Activated naive CD4-positive, alpha-beta T cell treated with anti-CD3 and anti-CD28 coated beads, Interleukin-2, amount 50 U/mL, for 16 hours (primary cell): ENCODE data around the gene MEGF10.

ENCODE experiments used
- DNase-seq: peaks from one replicate; pipeline ENCODE4 v3.0.0-alpha.2; 2020

Gene MEGF10

DNA sequence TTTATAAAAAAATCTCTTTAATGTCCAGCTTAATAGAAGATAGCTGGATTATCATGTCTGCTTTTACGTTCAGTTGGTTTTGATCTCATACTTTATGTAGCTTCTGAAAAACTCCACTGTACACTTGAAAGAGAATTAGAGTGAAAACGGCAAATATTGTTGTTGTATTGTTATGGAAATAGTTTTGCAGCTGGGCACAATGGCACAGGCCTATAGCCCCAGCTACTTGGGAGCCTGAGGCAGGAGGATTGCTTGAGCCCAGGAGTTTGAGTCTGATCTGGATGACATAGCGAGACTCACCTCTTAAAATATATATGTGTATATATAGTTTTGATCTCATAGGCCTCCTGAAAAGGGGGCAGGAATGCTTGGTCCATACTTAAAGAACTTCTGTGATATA, 159.4 kb downstream of the MEGF10 start:
- DNase-seq = no peak

GRCh38 chr5:127451096-127451495, 160.5 kb downstream of the MEGF10 start:
- DNase-seq = no peak

DNA sequence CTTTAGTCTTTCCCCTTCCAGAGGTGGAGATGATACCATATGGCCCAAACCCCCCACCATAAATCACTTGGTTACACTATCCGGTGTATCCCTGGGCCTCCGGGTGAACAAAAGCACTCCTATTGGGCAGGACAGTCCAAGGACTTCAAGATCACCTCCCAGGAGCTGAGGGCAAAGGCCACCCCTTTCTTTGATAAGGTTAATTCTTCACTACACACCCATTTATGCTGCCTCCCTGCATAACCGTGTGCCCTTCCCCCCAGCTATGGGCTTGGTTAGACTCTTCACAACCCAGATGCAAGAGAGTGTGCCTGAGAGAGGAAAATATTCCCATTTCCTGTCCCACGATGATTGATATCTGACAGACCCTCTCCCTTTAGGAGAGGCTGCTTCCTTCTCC, 162.0 kb downstream of the MEGF10 start:
- DNase-seq = no peak

- no peak for DNase-seq
Measured at GRCh38 chr5:127471211-127471610, 180.6 kb downstream of the MEGF10 start.

GRCh38 chr5:127472700-127473099, 182.1 kb downstream of the MEGF10 start:
- no peak for DNase-seq

GRCh38 chr5:127486471-127486870, 195.9 kb downstream of the MEGF10 start:
- no peak for DNase-seq

GRCh38 chr5:127492854-127493738, 202.5 kb downstream of the MEGF10 start:
- no peak for DNase-seq

DNA sequence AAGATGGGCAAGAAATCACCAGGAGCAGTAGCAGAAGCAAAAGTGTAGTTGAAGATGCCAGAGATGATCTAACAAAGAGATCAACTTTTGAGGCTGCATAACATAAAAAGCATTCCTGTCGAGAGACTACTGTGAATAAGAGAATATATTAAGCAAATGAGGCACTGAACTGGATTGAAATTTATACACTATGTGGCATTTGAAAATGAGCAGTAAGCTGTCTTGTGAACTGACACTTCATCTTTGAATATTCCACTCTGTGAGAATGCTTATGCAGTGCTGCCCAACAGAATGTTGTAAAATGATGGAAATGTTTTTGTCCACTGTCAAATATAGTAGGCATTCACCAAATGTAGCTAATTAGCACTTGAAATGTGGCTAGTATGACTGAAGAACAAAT, 208.0 kb downstream of the MEGF10 start:
- DNase-seq = no peak

GRCh38 chr5:127505905-127506304, 215.3 kb downstream of the MEGF10 start:
- DNase-seq = no peak

- DNase-seq = no peak
Measured at GRCh38 chr5:127506616-127507015, 216.0 kb downstream of the MEGF10 start.

GRCh38 chr5:127508644-127509373, 218.2 kb downstream of the MEGF10 start:
- no peak for DNase-seq
